Putamen (tissue), 1 donor: Measurements from ENCODE around the gene UBASH3A.

Source experiments
- DNase-seq: peaks from one replicate; pipeline ENCODE4 v3.0.0-alpha.2; 2016; ENCODE audit warnings: low spot score

The UBASH3A gene, protein sequence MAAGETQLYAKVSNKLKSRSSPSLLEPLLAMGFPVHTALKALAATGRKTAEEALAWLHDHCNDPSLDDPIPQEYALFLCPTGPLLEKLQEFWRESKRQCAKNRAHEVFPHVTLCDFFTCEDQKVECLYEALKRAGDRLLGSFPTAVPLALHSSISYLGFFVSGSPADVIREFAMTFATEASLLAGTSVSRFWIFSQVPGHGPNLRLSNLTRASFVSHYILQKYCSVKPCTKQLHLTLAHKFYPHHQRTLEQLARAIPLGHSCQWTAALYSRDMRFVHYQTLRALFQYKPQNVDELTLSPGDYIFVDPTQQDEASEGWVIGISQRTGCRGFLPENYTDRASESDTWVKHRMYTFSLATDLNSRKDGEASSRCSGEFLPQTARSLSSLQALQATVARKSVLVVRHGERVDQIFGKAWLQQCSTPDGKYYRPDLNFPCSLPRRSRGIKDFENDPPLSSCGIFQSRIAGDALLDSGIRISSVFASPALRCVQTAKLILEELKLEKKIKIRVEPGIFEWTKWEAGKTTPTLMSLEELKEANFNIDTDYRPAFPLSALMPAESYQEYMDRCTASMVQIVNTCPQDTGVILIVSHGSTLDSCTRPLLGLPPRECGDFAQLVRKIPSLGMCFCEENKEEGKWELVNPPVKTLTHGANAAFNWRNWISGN

DNA sequence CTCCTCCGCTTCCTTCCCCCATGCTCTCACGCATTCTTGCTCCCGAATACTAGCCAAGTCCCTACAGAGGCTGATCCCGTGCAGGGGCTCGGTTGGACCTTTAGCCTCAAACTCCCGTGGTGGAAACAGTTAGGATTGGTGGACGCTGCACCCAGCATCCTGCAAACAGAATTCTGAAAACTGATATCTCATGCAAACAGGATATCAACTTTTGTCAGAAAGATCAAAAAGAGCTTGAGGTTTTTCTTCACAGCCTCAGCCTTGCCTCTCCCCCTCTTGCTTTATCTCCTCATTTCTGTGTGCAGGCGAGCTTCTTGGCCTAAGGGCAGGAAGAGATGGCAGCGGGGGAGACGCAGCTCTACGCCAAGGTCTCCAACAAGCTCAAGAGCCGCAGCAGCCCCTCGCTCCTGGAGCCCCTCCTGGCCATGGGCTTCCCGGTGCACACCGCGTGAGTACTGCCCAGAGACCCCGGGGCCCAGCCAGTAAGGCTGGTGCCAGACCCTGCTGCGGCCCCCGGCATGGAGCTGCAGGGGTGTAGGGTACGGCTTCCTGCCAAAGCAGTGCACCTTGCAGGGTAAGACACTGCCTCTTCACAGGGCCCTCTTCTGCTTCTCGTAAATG lies at the start of gene UBASH3A:
Gene UBASH3A (plus strand): TSS at position 292 of the 621 bp plus-strand sequence. CDS start 44 bp downstream, at position 336.
- no peak for DNase-seq

DNA sequence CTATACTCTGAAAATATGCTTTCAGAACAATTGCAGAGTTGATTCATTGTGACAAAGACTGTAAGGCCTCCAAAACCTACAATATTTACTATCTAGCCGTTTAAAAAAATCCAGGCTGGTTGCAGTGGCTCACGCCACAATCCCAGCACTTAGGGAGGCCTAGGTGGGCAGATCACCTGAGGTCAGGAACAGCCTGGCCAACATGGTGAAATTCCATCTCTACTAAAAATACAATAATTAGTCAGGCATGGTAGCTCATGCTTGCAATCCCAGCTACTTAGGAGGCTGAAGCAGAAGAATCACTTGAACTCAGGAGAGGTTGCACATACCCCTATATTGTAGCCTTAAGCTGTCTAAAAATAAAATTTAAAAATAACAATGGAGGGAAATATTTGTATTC lies 47.7 kb upstream of the UBASH3A start:
- DNase-seq: no peak

DNA sequence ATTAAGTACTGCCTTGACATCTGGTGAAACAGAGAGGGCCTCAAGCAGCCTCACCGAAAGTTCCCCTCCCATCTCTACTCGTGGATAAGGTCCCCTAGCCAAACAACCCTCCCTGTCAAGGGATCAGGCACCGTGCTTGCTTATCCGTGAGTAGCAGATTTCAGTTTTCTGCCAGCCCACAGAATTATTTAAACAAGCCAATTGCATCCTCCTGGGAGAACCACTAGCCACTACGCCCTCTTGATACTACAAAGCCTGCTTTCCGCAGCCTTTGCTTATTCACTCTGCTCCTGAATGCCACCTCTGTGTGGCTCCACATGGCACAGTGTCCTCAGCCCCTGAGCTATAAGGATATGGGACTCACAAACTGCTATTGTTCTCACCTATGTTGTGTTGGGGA lies 47.1 kb upstream of the UBASH3A start:
- DNase-seq: no peak

DNA sequence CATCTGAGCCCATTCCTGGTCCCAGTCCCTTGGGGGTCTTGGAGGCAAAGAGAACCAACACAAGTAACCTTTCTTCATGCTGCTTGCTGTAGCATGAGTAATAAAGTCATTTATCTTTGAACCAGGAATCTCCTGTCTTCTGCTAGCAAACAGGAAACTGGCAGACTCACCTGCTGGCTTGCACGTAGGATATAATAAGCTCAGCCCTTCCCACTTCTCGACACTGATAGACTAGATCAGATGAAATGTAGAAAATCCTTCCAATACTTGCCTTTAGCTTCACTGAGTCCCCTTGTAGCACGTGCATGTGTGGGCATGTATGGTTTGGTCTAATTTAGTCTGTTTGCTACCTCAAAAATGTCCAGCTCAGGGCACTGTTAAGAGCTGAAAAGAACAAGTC lies 46.4 kb upstream of the UBASH3A start:
- DNase-seq: no peak

DNA sequence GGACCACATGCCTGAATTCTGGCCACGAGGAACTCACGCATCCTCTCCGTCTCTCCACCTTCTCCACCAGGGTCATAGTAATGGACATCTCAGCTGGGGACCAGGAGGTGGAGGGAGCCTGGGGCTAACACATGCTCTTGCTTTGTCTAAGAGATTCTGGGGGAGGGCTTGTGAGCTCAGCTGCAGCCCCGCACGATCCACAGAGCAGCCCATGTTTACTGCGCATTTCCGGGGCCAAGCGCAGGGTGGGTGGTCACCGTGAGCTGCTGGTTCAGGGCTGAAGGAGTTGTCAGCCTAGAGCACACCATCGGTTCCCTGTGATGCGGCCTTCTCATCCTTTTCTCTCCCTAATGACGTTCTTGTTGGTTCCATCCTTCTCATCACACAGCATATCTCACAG lies 45.4 kb upstream of the UBASH3A start:
- DNase-seq: no peak

DNA sequence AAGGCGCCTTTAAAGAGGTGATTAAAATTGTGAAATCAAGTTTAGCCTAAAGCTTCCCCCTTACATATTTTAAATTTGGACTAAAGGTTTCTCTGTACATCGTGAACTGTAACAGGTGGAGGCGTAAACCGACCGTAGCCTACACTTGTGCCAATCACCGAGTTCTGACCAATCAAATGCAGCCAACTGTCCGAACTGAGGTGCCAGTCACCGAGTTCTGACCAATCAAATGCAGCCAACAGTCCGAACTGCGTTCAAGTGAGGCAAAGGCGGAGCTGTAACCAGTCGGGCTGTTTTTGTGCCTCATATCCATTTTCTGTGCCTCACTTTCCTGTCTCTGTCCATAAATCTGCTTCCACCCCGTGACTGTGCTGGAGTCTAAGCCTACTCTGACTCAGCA lies 44.8 kb upstream of the UBASH3A start:
- no peak for DNase-seq

DNA sequence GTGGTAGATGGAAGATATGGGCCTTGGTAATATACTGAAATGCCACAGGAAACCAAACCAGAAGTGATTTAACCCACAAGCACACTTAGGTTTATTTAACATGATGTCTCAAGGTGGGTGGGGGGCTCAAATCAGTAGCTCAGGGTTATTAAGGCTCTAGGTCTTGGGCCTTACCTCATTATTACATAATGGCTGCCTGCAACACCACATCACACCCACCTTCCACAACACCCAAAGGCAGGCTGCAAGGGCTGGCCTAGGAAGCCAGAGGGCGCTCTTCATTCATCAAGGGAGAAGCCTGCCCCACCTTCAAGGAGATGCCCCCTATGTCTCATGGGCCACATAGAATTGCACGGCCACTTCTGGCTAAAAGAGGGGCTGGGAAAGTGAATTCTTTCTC lies 43.4 kb upstream of the UBASH3A start:
- DNase-seq: no peak

DNA sequence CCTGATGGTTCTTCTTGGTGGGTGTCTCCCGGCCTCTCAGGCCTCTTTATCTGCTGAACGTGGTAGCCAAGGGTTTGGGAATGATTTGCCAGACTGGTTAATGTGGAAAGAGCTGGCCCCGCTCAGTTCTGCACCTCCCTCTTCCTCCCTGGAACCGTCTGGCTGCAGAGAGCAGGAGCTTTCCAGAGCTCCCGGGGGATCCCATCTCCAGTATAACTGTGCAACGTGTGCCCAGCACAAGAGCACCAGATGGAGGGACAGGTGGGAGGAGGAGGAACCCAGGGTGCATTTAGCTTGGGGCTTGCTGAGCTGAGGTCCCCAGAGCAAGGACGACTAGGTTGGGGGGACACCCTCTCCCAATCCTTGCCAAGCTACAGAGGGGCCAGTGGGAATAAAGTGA lies 42.4 kb upstream of the UBASH3A start:
- no peak for DNase-seq

DNA sequence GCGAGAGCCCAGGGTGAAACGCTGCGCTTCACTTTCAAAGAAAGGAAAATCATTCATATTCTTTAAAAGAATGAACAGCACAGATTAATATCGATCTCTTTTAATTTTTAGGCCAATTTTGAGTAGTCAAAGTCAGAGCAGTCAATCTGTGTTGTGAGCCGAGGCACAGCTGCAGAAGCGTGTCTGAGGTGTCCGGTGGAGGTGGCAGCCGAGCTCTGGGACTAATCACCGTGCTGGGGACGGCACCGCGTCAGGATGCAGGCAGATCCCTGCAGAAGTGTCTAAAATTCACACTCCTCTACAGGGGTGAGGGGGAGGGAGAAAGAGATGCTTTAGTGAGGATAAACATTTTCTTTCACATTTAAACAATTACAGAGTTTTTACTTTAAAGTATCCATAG lies 41.5 kb upstream of the UBASH3A start:
- DNase-seq: no peak

DNA sequence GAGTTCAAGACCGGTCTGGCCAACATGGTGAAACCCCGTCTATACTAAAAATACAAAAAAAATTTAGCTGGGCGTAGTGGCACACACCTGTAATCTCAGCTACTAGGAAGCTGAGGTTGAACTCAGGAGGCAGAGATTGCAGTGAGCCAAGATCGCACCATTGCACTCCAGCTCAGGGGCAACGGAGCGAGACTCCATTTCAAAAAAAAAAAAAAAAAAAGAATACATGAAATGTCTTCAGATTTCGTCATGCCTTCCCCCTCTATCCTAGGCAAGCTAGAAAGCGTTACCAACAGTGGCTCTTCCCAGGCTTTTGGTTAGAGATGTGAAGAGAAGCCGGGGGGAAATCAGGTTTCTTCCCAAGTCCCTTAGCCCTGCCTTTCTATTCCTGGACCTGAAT lies 41.0 kb upstream of the UBASH3A start:
- no peak for DNase-seq

DNA sequence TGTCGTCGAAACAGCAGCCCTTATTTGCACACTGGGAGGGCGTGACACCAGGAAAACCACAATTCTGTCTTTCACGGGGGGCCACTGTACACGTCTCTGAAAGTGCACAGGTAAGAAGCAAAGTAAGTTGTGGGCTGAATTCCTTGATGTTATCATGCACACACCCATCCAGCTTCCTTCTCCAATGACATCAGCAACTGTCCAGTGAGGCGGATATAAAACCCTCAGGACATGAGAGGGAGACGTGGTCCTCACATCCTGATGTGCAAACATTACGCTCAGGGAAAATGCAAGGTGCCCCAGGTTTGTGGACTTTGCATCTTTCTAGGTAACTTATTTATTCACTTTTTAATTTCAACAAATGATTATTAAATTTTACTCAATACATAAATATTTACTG lies 40.4 kb upstream of the UBASH3A start:
- no peak for DNase-seq

DNA sequence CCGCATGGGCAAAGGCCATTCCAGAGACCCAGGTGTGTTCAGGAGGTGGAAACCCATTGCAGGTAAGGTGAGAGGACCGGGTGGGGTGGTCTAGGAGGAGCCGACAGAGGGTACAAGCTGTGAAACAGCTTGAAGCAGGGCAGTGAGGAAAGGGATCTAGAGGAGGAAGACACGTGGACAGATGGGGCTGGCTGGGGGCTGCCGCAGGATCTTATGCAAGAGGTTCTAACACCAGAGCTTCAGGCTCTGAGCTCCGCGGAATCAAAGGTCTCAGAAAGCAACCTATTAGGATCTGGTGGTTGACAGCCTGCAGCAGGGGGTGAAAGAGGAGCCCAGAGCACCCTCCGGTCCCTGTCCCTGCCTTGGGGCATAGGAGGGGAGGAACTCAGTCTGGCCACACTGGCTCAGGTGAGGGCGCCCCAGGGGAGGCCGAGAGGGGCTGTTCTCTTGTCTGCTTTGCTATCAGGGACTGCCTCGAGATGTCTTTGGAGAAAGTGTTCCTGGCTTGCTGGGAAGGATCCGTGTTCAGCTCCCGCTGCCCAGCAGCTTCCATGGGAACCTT lies 39.3 kb upstream of the UBASH3A start:
- no peak for DNase-seq

DNA sequence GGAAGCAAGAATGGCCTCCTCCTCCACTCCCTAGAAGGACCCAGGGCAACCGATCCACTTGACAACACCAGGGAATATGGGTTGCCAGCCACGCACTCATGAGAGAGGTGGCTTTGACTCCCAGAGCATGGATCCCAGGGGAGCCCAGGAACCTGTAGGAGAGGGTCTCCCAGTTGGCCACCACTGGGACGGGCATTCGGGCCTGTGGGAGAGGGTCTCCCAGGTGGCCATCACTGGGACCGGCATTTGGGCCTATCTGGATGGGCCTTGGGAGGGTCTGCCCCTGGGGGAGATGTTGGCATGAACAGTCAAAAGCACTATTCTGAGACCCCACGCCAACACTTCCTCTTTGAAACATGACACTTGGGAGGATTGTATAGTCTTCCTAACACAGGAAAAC lies 37.9 kb upstream of the UBASH3A start:
- no peak for DNase-seq

DNA sequence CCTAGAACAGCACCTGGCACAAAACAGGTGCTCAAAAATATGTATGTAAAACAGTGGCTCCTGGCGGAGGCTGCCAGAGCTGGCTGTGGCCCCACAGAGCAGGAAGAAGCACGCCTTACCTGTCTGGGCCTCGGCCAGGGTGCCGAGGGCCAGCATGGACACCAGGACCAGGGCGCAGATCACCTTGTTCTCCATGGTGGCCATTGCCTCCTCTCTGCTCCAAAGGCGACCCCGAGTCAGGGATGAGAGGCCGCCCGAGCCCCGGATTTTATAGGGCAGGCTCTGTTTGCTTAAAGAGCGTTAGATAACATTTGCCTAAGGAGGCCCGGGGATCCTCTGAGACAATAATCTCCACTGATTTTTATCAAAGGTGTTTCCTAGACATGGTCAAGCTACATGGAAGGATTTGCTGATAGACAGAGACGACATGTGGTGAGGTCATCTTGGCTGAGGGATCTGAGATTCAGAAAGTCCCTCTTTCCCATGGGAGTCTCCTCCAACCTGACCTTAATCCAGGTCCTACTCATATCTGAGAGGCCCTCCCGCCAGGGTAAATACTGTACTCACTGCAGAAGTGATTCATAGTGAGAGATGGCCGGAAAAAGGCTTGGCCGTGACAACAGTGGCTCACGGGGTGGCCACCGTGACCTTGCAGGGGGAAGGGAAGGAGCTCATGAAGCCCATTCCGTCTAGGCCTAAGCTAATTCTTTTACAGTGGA lies 37.3 kb upstream of the UBASH3A start, which contains the start of gene TFF1:
Gene TFF1 (minus strand): TSS at position 244 of the 719 bp plus-strand sequence. CDS start 40 bp downstream, at position 204.
- no peak for DNase-seq

DNA sequence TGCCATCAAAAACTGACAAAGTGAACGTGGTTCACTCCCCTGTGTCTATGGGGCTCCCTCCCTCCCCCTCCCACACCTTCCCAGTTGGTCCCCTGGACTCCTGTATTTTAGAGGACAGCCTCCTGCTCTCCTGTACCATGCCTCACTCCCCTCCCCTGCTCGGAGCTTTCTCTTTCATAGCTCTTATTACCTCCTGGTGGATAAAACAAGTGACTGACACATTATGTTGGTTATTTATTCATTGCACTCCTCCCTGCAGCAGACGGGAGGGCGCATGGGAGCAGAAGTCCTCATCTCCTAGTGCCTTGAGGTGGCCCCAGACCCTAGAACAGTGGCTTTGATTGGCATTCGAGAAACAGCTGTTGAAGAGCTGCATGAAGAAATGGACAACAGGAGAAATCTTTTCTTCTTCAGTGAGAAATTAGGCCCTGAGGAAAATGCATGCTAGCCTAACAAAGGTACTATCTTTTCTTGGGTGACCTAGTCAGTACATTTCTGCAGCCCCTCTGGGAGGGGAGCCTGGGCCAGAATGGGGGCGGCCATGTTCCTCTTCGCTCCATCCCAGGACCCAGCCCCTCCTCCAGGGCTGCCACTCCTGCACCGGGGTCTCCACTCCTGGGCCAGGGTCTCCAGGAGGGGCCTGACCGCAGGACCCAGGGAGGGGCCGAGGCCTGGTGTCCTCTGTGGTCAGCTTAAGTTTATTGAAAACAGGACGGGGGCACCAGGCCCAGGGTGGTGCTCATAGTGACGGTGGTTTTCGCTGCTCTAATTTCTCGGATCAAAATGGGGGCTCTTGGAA lies 36.1 kb upstream of the UBASH3A start:
- no peak for DNase-seq

DNA sequence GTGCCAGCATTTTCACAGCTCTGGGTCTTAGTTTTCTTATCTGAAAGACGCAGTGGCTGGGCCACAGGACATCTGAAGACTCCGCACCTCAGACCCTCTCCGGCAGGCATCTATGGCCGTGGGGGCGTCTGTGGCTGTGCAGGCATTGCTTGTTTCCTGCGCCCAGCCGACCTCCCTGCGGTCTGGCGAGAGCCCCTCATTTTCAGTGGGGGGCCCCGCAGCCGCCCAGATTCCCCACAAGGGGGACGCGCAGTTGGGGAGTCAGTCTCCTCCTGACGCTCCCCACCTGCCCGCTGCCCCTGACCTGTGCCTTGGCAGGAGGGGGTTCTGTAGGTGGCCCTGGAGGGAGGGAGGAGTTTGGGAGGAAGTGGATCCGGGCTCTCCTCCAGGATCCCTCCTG lies 33.9 kb upstream of the UBASH3A start:
- no peak for DNase-seq

DNA sequence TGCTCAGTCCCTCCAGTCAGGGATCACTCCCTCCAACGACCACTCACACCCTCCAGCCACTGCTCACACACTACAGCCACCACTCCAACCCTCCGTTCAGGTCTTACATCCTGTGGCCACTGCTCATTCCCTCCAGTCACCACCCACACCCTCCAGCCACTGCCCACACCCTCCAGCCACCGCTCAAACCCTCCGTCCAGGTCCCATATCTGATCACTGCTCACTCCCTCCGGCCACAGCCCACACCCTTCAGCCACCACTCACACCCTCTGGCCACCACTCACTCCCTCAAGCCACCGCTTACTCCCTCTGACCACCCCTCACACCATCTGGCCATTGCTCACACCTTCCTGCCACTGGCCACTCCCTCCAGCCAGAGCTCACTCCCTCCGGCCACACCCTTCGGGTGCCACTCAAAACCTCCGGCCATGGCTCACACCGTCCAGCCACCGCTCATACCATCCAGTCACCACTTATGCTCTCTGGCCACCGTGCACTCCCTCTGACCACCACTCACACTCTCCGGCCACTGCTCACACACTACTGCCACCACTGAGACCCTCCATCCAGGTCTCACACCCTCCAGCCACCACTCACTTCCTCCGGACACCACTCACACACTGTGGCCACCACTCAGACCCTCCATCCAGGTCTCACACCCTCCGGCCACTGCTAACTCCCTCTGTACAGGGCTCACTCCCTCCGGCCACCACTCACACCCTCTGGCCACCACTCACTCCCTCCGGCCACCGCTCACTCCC lies 32.6 kb upstream of the UBASH3A start:
- DNase-seq: no peak

DNA sequence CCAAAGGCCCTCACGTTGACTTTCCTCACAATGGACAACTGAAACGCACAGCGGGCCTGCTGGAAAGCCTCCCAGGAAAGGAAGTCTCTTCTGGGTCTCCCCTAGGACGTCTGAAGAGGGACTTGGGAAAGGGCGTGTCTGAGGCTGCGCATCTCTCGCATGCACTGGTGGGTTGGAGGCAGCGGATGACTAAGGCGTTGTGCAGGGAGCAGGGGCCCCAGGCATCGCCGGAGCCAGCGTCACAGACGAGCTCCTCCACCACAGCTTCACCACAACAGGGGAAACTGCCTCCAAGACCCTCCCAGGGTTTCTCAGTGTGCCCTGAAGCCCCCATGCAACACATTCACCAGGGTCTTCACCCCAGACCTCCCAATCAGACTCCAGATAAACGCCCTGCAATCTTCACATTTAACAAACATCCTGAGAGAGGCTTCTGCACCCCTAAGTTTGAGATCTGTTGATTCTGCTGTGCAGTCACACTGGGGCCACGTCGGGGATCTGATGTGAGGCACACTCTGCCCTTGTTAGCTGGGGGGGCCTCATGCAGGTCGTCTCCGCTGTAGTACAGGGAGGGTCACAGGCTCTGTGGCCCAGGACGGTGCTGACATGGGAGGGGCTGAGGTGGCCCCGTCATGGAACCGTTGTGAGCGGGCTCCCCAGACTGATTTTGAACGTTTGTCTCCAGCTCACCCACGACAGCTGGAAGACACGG lies 30.4 kb upstream of the UBASH3A start:
- DNase-seq: no peak

DNA sequence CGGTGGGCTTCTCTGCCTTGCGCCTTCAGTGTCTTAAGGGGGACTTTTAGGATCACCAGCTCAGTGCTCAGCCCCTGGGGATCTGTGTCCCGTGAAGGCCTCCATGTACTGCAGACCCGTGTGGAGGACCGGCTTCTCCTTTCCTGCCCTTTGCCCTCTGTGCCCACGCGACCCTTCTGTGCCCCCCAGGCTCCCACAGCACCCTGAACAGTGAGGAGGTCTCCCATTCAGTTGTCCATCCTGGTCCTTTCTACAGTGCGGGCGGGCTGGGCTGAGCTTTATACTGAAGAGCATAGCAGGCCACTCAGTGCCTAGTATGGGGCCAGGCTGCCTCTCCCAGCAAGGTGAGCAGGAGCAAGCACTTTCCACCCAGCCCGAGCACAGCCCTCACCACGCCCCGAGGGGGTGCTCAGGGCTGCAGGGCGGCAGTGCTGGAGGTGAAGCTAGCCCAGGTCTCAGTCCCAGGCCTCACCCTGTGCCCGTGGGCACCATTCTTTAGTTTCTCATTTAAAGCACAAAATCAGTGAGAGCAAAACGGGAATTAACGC lies 29.7 kb upstream of the UBASH3A start:
- DNase-seq: no peak

DNA sequence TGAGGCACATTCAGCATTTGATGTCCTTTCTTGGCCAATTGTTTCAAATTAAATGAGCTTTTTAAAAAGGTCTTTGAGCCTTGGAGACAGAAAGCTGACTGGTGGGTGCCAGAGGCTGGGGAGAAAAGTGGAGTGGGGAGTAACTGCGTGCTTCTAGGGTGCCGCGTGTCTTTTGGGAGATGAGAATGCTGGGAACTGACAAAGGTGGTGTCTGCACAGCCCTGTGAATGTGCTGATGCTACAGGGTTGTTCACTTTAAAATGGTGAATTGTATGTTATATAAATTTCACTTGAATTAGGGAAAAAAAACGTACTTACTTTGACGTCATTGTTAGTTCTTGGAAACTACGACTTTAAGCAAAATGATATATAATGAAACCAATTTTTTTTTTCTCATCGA lies 29.2 kb upstream of the UBASH3A start:
- no peak for DNase-seq
